Fibroblast of skin of abdomen (primary cell): ENCODE data around the gene MST1R.
"Not testable (repeated sequence)": the region's sequence is repeated elsewhere in the genome, so short reads cannot be mapped to it uniquely, and the experiment has no call there.

Experiments used
- DNase-seq: peaks from one replicate; pipeline ENCODE4 v3.0.0-alpha.2; 2013

MST1R gene

GRCh38 chr3:49911124-49911420 lies 7.4 kb upstream of the MST1R start:
- no peak for DNase-seq

DNA sequence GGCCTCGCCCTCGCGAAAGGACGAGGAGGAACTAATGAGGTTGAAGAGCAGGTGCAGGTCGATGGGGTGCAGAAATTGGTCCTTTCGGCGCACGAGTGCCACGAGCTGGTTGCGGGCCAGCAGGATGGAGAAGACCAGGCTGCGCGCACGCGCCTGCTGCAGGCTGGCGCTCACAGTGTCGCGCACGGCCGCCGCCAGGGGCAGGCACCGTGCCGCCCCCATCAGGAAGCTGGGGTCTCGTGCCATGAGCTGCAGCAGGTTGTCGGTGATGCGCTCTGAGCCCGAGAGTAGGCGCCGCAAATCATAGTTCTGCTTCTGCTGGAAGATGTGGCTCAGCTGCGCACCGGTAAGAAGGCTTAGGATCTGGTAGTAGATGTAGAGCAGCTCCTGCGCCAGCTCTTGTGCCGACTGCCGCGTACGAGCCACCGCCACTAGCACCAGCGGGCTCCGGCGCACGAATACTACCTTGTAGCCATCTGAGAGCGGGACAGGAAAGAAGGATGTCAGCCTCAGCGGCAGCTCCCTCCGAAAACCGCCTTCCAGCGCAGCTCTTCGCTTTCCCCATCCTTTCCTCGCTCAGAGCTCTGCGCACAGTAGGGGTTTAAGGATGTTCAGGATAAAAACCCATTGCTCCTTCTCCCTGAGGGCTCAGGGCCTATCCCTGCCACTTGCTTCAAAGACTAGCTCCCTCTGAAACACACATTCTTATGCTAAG lies 6.9 kb upstream of the MST1R start:
- DNase-seq, result no peak

DNA sequence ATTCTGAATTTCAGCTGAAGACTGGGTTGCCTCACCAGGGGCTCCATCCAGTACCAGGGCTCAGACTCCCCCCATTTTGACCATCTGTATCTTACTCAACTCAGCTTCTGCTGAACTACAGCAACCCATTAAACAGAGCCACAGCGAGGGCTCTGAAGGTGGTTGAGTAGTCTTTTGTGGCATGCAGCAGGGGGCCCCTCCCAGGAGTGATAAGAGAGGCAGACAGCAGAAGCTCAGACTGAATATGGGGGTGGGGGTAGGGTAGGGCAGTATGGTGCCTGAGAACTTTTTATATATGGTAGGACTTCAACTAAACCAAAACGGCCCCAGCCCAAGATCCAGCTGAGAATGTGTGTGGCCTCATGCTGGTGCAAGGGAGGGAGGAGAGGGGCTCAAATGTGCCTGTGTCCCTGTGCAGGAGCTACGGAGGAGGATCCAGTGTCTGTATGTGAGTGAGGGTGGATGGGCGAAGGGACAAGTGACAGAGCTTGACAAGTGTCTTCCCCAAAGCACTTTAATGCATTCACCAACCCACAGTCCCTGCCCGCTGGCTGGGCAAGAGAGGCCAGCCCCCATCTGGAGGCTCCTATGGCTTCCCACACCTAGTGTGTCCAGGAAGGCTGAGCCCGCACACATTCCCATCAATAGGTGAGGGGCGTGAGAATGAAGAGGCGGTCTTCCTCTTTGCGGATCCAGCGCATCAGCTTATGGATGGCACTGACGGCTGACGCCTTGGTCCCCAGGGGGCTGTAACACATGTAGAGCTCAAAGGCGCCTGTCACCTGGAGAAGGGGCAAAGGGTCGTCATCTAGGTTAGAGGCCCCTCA lies 4.9 kb upstream of the MST1R start:
- no peak for DNase-seq

DNA sequence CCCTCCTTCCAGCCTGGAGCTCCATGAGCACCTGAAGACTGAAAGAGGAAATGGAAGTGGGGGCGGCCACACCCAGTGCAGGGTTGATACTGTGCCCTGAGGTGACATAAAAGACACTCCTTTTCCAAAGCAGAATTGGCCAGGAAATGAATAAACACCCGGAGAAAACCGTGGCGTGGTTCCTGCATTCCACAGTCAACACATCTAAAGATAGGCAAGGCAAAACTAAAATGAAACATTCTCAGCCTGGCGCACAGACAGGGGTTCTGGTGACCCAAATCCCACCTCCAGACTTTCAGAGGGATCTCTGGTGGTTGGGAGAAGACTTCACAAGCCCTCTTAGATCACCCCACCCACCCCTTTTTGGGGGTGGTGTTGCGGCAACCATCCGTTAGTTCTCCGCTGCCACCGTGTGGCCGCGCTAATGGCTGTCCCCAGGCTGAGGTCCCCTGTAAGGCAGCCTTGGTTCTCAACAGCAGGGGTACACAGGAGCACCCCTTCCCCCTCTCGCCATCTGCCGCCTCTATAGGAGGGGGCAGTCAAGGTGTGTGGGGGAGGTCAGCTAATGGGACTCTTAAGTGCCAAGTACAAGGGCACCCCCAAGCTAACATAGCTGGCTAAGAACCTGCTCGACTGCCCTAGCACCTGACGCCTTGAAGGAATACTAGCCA lies 2.5 kb upstream of the MST1R start:
- DNase-seq, result peak; percentile 38

DNA sequence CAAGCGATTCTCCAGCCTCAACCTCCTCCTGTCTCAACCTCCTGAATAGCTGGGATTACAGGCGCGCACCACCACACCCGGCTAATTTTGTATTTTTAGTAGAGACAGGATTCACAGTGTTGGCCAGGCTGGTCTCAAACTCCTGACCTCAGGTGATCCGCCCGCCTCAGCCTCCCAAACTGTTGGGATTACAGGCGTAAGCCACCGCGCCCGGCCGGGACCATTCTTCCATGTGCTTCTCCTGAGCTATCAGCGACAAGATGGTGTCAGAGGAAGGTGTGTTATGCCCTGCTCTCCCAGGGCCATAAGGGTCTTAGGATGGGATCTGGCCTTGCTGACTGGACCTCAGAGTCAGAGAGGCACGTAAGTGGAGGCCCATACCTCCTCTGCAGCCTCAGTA lies 775 bp upstream of the MST1R start:
- not testable (repeated sequence) for DNase-seq

GRCh38 chr3:49902511-49903345 lies 945 bp downstream of the MST1R start:
- no peak for DNase-seq

GRCh38 chr3:49901366-49902339 lies 2.0 kb downstream of the MST1R start:
- DNase-seq, result no peak

GRCh38 chr3:49900491-49901153 lies 3.1 kb downstream of the MST1R start:
- no peak for DNase-seq

- no peak for DNase-seq
Measured at GRCh38 chr3:49899815-49900214, 3.9 kb downstream of the MST1R start.

GRCh38 chr3:49898991-49899390 lies 4.7 kb downstream of the MST1R start:
- DNase-seq, result no peak

DNA sequence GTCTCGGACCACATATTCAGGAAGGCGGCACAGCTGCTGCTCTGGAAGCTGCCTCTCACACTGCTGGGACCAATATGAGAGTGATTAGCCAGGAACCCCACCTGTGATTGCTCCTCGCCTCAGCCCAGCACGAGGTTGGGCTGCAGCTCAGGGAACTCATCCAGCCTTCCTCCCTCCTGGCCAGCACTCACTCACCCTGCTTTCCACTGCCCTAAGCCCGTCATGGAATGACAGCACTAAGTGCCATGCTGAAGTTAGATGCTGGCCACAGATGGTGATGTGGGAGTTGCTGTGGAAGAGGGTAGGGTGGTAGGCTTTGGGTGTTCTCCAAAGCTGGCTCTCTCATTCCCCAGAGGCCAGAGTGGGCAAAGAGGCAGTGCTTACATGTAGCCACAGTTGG lies 7.3 kb downstream of the MST1R start:
- no peak for DNase-seq

GRCh38 chr3:49895791-49896190 lies 7.9 kb downstream of the MST1R start:
- DNase-seq, result no peak

GRCh38 chr3:49889296-49889695 lies 14.4 kb downstream of the MST1R start:
- no peak for DNase-seq

DNA sequence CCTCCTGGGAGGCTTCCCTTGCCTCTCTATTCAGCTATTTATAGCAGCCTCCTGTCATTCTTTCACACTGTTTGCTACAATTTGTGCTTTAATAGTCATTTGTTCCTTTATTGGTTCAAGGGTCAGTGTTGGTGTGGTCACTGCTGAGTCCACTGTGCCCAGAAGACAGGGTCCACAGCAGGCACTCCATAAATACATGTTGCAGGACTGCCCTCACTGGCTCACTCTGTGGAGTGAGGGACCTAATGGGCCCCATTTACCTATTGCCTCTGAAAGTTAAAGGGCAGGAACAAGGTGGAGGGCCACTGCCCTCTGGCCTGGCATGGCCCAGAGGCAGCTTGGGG lies 16.8 kb downstream of the MST1R start:
- no peak for DNase-seq

GRCh38 chr3:49883998-49884397 lies 19.7 kb downstream of the MST1R start:
- DNase-seq, result no peak

GRCh38 chr3:49882166-49882565 lies 21.5 kb downstream of the MST1R start:
- DNase-seq, result no peak

GRCh38 chr3:49880581-49881315 lies 22.9 kb downstream of the MST1R start:
- no peak for DNase-seq

DNA sequence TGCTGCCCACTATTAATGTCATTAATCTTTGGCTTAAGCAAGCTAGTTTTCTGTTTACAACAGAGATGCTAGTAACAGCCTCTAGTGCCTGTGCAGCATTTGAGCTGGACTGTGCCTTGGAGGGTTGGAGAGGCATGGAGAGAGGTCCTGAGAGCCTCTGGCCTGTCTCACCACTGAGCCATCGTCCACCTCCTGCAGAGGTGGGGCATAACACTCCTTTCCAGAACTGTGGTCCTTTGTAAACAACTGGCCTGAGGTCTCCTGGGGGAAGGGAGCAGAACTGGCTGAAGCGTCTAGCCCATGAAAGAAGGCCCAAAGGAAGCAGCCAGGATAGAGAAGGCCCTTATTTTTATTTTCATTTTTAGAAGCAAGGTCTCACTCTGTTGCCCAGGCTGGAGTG lies 24.0 kb downstream of the MST1R start:
- no peak for DNase-seq

DNA sequence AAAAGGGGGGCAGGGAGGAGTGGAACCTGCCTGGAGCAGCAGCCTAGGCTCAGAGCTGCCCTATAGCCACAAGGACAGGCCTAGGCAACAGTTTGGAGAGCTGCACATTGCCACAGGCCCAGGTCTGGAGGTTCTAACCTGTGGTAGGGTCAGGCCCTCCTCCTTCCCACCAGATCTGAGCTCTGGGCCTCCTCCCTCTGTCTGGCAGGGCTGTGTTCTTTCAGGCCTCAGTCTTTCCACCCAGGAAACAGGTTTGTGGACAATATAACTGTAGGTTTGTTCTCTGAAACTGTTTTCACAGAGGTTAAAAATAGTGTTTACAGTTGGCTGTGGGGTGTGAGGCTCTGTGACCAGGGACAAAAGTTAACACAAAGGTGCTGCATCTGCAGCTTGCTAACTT lies 25.0 kb downstream of the MST1R start:
- DNase-seq, result no peak

GRCh38 chr3:49877716-49878115 lies 26.0 kb downstream of the MST1R start:
- DNase-seq, result no peak
